ENCODE measurements around the gene GAL. TPM values are rescaled to one million over a fixed set of nuclear protein-coding genes. Genes with fewer than 3 reads are reported as not detected.

GAL gene
- total RNA-seq, 1 donor from 2014 or later = 1.1 TPM

- TF ChIP-seq CTCF (conservative IDR thresholded peaks at IDR 0.05) = no peak
- DNase-seq (ENCODE audit: low read depth, low spot score) = no peak
- Mint-ChIP-seq H3K27me3 (ENCODE audit: low read depth) (peaks cover 45% of the 10 kb centered on the region), H3K9me3 (no peaks in the 10 kb centered on the region), H3K36me3 (ENCODE audit: low read depth) (no peaks in the 10 kb centered on the region), H3K4me1 (no peaks in the 10 kb centered on the region), H3K4me3 (no peak overlapping the region), H3K27ac (ENCODE audit: unreplicated experiment) (no peak overlapping the region)
Measured at GRCh38 chr11:68680541-68681231, 3.7 kb upstream of the GAL start.

- H3K36me3 Mint-ChIP-seq (ENCODE audit: low read depth) = no peaks in the 10 kb centered on the region
- H3K27ac Mint-ChIP-seq (ENCODE audit: unreplicated experiment) = no peak overlapping the region
- peaks cover 64% of the 10 kb centered on the region for H3K27me3 Mint-ChIP-seq (ENCODE audit: low read depth)
- H3K4me1 Mint-ChIP-seq = no peaks in the 10 kb centered on the region
- TF ChIP-seq CTCF (conservative IDR thresholded peaks at IDR 0.05) = no peak
- H3K4me3 Mint-ChIP-seq = no peak overlapping the region
- no peaks in the 10 kb centered on the region for H3K9me3 Mint-ChIP-seq
- DNase-seq (ENCODE audit: low read depth, low spot score) = no peak
Measured at GRCh38 chr11:68682531-68682961, 1.8 kb upstream of the GAL start.

GRCh38 chr11:68683121-68683520 lies 1.2 kb upstream of the GAL start:
- no peak overlapping the region for H3K27ac Mint-ChIP-seq (ENCODE audit: unreplicated experiment)
- DNase-seq (ENCODE audit: low read depth, low spot score) = no peak
- no peak overlapping the region for H3K4me3 Mint-ChIP-seq
- peaks cover 68% of the 10 kb centered on the region for H3K27me3 Mint-ChIP-seq (ENCODE audit: low read depth)
- H3K4me1 Mint-ChIP-seq = no peaks in the 10 kb centered on the region
- no peak for TF ChIP-seq CTCF (conservative IDR thresholded peaks at IDR 0.05)
- no peaks in the 10 kb centered on the region for H3K36me3 Mint-ChIP-seq (ENCODE audit: low read depth)
- no peaks in the 10 kb centered on the region for H3K9me3 Mint-ChIP-seq

- no peak for DNase-seq (ENCODE audit: low read depth, low spot score)
- Mint-ChIP-seq H3K4me1 (no peaks in the 10 kb centered on the region), H3K4me3 (no peak overlapping the region), H3K27ac (ENCODE audit: unreplicated experiment) (no peak overlapping the region), H3K27me3 (ENCODE audit: low read depth) (peaks cover 71% of the 10 kb centered on the region), H3K9me3 (no peaks in the 10 kb centered on the region), H3K36me3 (ENCODE audit: low read depth) (no peaks in the 10 kb centered on the region)
- no peak for TF ChIP-seq CTCF (conservative IDR thresholded peaks at IDR 0.05)
Measured at GRCh38 chr11:68683536-68684384, 584 bp upstream of the GAL start.

- H3K36me3 Mint-ChIP-seq (ENCODE audit: low read depth) = no peaks in the 10 kb centered on the region
- H3K27me3 Mint-ChIP-seq (ENCODE audit: low read depth) = peaks cover 86% of the 10 kb centered on the region
- H3K9me3 Mint-ChIP-seq = no peaks in the 10 kb centered on the region
- no peak for TF ChIP-seq CTCF (conservative IDR thresholded peaks at IDR 0.05)
- no peak overlapping the region for H3K27ac Mint-ChIP-seq (ENCODE audit: unreplicated experiment)
- no peaks in the 10 kb centered on the region for H3K4me1 Mint-ChIP-seq
- H3K4me3 Mint-ChIP-seq = no peak overlapping the region
- DNase-seq (ENCODE audit: low read depth, low spot score) = no peak
Measured at GRCh38 chr11:68685656-68686380, 1.5 kb downstream of the GAL start.
